SK-N-MC (cell line): ENCODE measurements around the gene TMEM232.

Experiments
- EZH2 ChIP-seq: fragments of 200-600 bp; sonication (generic); IDR thresholded peaks from one replicate; pipeline ENCODE4 v1.6.1; 2017; ENCODE audit warnings: antibody characterized with exemption
- POLR2AphosphoS5 ChIP-seq: IDR thresholded peaks from 2 replicates; pipeline ENCODE4 v1.6.1; 2012; ENCODE audit warnings: mild to moderate bottlenecking, low read depth, low read length, borderline replicate concordance

DNA sequence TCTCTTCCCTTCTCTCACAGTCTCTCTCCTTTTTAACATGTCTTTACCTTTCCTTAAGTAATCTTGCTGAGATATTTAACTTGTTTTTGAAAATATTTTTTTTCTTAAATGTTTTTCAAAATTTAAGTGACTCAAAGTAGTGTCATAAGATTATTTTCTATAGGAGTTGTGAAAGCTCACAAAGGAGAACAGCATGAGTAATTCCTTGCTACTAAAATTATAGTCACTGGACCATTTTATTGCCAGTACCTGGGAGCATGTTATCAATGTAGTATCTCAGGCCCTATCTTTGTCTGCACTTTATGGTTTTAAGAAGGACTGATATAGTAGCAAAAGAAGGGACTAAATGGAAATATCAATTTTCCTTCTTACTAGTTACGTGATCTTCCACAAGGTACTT lies 181.9 kb downstream of the TMEM232 start:
- TF ChIP-seq EZH2 (no peak), POLR2AphosphoS5 (no peak)
